Articular chondrocyte of knee joint (primary cell): ENCODE results near the gene ADK. TPM values are rescaled to one million over a fixed set of nuclear protein-coding genes. Genes with fewer than 3 reads are reported as not detected.

Source experiments
- small RNA-seq: library from RNA; depleted of rRNA; stranded (forward); fragments of <200 nt; gene quantifications from one replicate; pipeline ENCODE3, GENCODE V24; 2012
- total RNA-seq: library from RNA; depleted of rRNA; stranded (reverse); fragments of >200 nt; gene quantifications from 2 replicates; pipeline ENCODE4 v1.2.3, GENCODE V29; 2012

ADK gene
- total RNA-seq: 84.2 and 110 TPM in 2 replicates

DNA sequence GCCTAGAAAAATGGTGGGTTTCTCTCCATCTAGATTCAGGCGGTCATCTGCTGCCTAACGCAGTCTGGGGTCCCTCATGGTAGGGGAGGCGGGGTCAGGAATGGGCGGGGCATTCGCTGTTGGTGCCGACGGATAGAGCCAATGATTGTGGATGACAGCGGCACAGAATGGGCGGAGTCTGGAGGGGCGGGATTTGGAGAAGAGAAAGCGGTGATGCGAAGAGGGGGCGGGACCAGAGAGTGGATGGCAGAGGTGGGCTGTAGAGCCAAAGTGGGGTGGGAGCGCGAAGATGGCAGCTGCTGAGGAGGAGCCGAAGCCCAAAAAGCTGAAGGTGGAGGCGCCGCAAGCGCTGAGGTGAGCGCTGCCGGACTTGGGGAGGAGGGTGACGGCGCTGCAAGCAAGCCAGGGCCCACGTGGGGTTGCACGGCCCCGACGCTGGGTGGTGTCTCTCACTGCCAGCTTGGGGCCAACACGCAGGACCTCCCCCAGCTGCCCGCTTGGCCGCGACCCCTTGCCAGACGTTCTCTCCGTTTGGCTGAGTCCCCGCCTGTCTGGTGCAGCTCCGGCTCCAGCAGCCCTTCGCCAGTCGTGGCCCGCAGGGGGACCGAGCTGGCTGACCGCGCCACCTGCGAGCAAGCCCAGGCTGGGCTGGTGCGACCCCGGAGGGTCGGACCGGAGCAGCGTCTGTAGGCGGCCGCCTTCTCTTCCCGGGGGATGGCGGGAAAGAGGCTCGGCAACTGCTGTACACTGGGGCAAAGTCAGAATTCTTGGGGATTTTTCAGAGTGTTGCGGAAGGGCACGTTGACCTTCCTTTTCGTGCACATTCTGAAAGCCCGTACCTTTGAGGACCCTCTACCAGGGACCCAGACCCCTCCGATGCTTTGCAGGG, at the start of gene ADK:
Gene ADK (plus strand): TSS at position 232 of the 889 bp plus-strand sequence. CDS start 58 bp downstream, at position 290.

DNA sequence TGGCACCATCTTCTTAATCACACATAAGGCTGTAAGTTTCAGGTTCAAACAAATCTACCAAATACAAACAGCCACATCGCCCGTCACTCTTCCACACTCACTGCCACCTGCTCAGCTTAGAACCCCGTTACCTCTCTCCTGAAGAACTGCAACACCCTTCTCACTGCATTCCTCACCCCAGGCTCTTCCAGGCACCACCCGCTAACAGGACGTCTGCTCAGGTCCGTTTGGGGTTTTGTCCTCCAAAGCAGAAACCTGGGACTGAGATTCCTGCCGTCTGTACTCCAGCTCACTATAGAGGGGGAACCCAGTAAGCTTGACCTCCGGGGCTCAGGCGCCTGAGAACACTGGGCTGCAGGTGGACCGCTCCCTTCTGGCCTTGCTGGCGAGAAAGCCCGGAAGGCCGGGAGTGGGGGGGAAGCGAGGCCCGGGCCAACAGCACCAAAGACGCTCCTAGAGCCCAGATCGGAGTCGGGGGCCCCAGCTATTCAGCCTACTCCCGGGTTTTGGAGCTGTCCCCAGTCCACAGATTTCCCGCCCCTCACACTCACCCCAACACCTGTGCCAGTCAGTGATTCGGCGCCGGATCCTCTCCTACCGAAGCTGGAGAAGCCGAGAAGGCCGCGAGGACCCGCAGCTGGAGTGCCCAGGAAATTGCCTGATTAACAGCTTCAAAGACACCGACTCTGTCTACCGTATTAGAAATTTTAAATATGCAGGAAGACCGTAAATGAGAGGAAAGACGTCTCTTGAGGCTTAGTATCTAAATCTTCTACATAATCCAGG, 624 bp upstream of the ADK start, which contains the start of gene AP3M1:
Gene AP3M1 (minus strand): TSS at position 625 of the 786 bp plus-strand sequence. CDS start 12,449 bp downstream, outside the sequence.

Small RNA genes lying within 50 kb of the gene (small RNA-seq; reads per million reads assigned to genes)
- not detected for gene RF00019
- gene TIMM9P1: not detected

Other genes with a start within 250 kb of the ADK start
- 40.5 and 42.2 TPM in 2 replicates for gene PLAU, start 240.1 kb upstream of the ADK start, total RNA-seq
- gene VCL, start 153.1 kb upstream of the ADK start, total RNA-seq: 179 and 185 TPM in 2 replicates
- gene AP3M1, start 393 bp upstream of the ADK start, total RNA-seq: 45.6 and 46.8 TPM in 2 replicates